ENCODE measurements around the gene NTM. TPM values are rescaled to one million over a fixed set of nuclear protein-coding genes. Genes with fewer than 3 reads are reported as not detected.

Gene NTM
- total RNA-seq, 1 experiment from 2014 or later, result 16.4 TPM

- Mint-ChIP-seq H3K27me3 (ENCODE audit: low read depth) (no peaks in the 10 kb centered on the region), H3K4me1 (peaks cover 16% of the 10 kb centered on the region), H3K9me3 (no peaks in the 10 kb centered on the region), H3K27ac (no peak overlapping the region), H3K4me3 (no peak overlapping the region), H3K36me3 (no peaks in the 10 kb centered on the region)
- ChIA-PET CTCF (interaction anchor here (1.0 kb wide), 1 partner anchor 11 kb away, joined by 4 read pairs; no protein-coding TSS in a partner anchor), POLR2A (no interaction called here)
- no peak for DNase-seq (ENCODE audit: low spot score)
- TF ChIP-seq ERG (CRISPR knock-in tag; IDR thresholded peaks at IDR 0.05) (no peak), TEAD1 (CRISPR knock-in tag; IDR thresholded peaks at IDR 0.05) (no peak)
- ATAC-seq, result no peak
Observed at GRCh38 chr11:131759140-131759539, 388.7 kb downstream of the NTM start.

- Mint-ChIP-seq H3K36me3 (no peaks in the 10 kb centered on the region), H3K9me3 (no peaks in the 10 kb centered on the region), H3K27ac (no peak overlapping the region), H3K27me3 (ENCODE audit: low read depth) (no peaks in the 10 kb centered on the region), H3K4me3 (no peak overlapping the region), H3K4me1 (peaks cover 20% of the 10 kb centered on the region)
- ChIA-PET CTCF (interaction anchor here (0.6 to 2.3 kb wide), 13 partner anchors 8 to 367 kb away, joined by 3 to 20 read pairs (median 4); no protein-coding TSS in a partner anchor), POLR2A (interaction anchor here (0.6 kb wide), 1 partner anchor 12 kb away, joined by 7 read pairs; no protein-coding TSS in a partner anchor)
- DNase-seq (ENCODE audit: low spot score) (peak; percentile 64), ATAC-seq (peak; percentile 91)
- TF ChIP-seq ZNF317 (CRISPR knock-in tag; IDR thresholded peaks at IDR 0.05; ENCODE audit: borderline replicate concordance, low read depth) (no peak), NFATC4 (CRISPR knock-in tag; IDR thresholded peaks at IDR 0.05) (no peak), ZNF263 (CRISPR knock-in tag; IDR thresholded peaks at IDR 0.05; ENCODE audit: low read depth) (no peak), NFE2L1 (CRISPR knock-in tag; IDR thresholded peaks at IDR 0.05) (no peak), ERG (CRISPR knock-in tag; IDR thresholded peaks at IDR 0.05) (no peak), ZNF425 (CRISPR knock-in tag; conservative IDR thresholded peaks at IDR 0.05) (no peak), IRF1 (CRISPR knock-in tag; IDR thresholded peaks at IDR 0.05) (no peak), JAZF1 (CRISPR knock-in tag; IDR thresholded peaks at IDR 0.05) (no peak), ATF1 (CRISPR knock-in tag; IDR thresholded peaks at IDR 0.05) (no peak)
Observed at GRCh38 chr11:131760091-131761061, 390.0 kb downstream of the NTM start.

GRCh38 chr11:131762346-131763110 lies 392.1 kb downstream of the NTM start:
- TF ChIP-seq IRF2 (CRISPR knock-in tag; IDR thresholded peaks at IDR 0.05; ENCODE audit: borderline replicate concordance, low read depth) (no peak), ESRRA (CRISPR knock-in tag; IDR thresholded peaks at IDR 0.05; ENCODE audit: borderline replicate concordance) (no peak), MXD4 (CRISPR knock-in tag; IDR thresholded peaks at IDR 0.05; ENCODE audit: borderline replicate concordance) (no peak), ZNF121 (CRISPR knock-in tag; IDR thresholded peaks at IDR 0.05) (no peak), ZBTB21 (CRISPR knock-in tag; IDR thresholded peaks at IDR 0.05; ENCODE audit: borderline replicate concordance) (no peak), GABPB1 (CRISPR knock-in tag; IDR thresholded peaks at IDR 0.05) (no peak), NFATC4 (CRISPR knock-in tag; IDR thresholded peaks at IDR 0.05) (no peak), OVOL2 (CRISPR knock-in tag; IDR thresholded peaks at IDR 0.05; ENCODE audit: borderline replicate concordance) (no peak), ZNF396 (CRISPR knock-in tag; IDR thresholded peaks at IDR 0.05; ENCODE audit: borderline replicate concordance) (no peak), ZNF138 (CRISPR knock-in tag; conservative IDR thresholded peaks at IDR 0.05) (no peak), ZNF263 (CRISPR knock-in tag; IDR thresholded peaks at IDR 0.05; ENCODE audit: low read depth) (no peak)
- DNase-seq (ENCODE audit: low spot score) (no peak), ATAC-seq (no peak)
- ChIA-PET CTCF (interaction anchor here (0.8 to 3.9 kb wide), 6 partner anchors 8 to 67 kb away, joined by 3 to 20 read pairs (median 10); no protein-coding TSS in a partner anchor), POLR2A (no interaction called here)
- Mint-ChIP-seq H3K9me3 (no peaks in the 10 kb centered on the region), H3K4me1 (peaks cover 26% of the 10 kb centered on the region), H3K36me3 (no peaks in the 10 kb centered on the region), H3K27me3 (ENCODE audit: low read depth) (no peaks in the 10 kb centered on the region), H3K27ac (no peak overlapping the region), H3K4me3 (no peak overlapping the region)
